ENCODE data around the gene LMBR1. TPM values are rescaled to one million over a fixed set of nuclear protein-coding genes. Genes with fewer than 3 reads are reported as not detected.

LMBR1 gene
- polyA plus RNA-seq, 3 donors = 14.8 to 24.4 (median 21.2) TPM

GRCh38 chr7:156725073-156725472, 167.9 kb downstream of the LMBR1 start:
- H3K79me2 ChIP-seq (ENCODE audit: insufficient read depth, low read length) = no peaks in the 10 kb centered on the region
- Mint-ChIP-seq H3K4me3 (no peak overlapping the region), H3K27ac (no peak overlapping the region), H3K9me3 (no peaks in the 10 kb centered on the region), H3K4me1 (peaks cover 7% of the 10 kb centered on the region), H3K36me3 (peaks cover 21 to 28% of the 10 kb centered on the region in 2 donors), H3K27me3 (ENCODE audit: low read depth in 3 of 3) (no peaks in the 10 kb centered on the region)
- 100% methylated on average over 4 of the region's 5 CpGs for WGBS (ENCODE audit: insufficient coverage)
- no peak overlapping the region for H3K9ac ChIP-seq (ENCODE audit: insufficient read depth, low read length, poor library complexity, severe bottlenecking)
- TF ChIP-seq CTCF (IDR thresholded peaks at IDR 0.05) = no peak
- no peak overlapping the region for H2AFZ ChIP-seq (ENCODE audit: insufficient read depth, low read depth, low read length, poor library complexity, severe bottlenecking)
- H3K27me3 ChIP-seq (ENCODE audit: control insufficient read depth in 2 of 2, insufficient read depth in 2 of 2, low read length in 2 of 2) = no peaks in the 10 kb centered on the region
- peaks cover 4 to 27% of the 10 kb centered on the region in 2 donors for H3K36me3 ChIP-seq (replicated peaks in 1 of 2; ENCODE audit: control insufficient read depth in 1 of 2, insufficient read depth in 2 of 2, low read length in 2 of 2)
- H3K9me3 ChIP-seq (replicated peaks in 1 of 2; ENCODE audit: control insufficient read depth in 1 of 2, insufficient read depth in 1 of 2, low read length in 2 of 2) = no peaks in the 10 kb centered on the region
- no peaks in the 10 kb centered on the region for H3K4me1 ChIP-seq (ENCODE audit: control insufficient read depth in 1 of 2, insufficient read depth in 2 of 2, low read length in 2 of 2)
- H3K4me3 ChIP-seq (replicated peaks in 1 of 3; ENCODE audit: low read depth in 2 of 3, low read length in 3 of 3) = no peak overlapping the region
- DNase-seq = no peak
- no peaks in the 10 kb centered on the region for H4K20me1 ChIP-seq (ENCODE audit: insufficient read depth, low read length)
- no peak overlapping the region for H3K4me2 ChIP-seq (replicated peaks; ENCODE audit: extremely low read depth, low read length, poor library complexity, severe bottlenecking)
- intact Hi-C loops (cut with micrococcal nuclease) = no loop called here
- no peak overlapping the region for H3K27ac ChIP-seq (ENCODE audit: low read depth in 1 of 2, low read length in 2 of 2)

DNA sequence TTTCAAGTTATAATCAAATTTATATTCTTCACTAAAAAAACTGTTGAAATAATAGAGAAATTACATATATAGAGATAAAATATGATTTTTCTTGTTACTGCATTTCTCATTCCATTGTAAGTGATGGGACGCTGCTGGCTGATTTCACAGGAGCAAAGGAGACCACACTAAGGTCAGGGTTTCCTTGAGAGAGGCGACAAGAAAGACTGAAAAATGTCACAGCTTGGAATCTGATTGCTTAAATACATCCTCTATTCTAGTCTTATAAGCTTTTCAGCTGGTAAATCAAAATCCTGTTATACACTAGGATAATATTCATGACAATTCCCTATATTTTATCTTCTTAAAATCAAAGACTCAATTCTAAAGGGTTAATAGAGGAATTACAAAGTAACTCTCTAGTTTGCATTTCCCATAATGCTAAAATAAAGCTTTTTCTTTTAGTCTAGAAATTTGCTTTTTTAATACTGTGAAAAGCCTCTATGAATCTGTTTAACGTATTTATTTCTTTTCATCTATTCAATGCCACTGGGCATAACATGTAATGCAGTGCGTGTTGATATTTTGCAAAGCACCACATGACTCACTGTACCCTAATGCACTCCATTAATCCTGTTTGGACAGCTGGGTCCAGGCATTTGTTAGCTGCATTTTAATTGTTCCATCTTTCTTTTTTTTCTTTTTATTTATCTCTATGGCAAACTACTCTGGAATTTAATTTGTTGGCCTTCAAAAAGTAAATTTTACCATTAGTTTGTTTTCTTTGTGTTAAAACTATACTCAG, 170.7 kb downstream of the LMBR1 start:
- no peak overlapping the region for H3K9ac ChIP-seq (ENCODE audit: insufficient read depth, low read length, poor library complexity, severe bottlenecking)
- H3K9me3 Mint-ChIP-seq = peaks cover 0 to 1% (median 0%) of the 10 kb centered on the region in 7 donors

More for the DNA sequence above, 170.7 kb downstream of the LMBR1 start:
- no peak overlapping the region for H3K27ac ChIP-seq (ENCODE audit: low read depth in 1 of 2, low read length in 2 of 2)
- Mint-ChIP-seq H3K27me3 (ENCODE audit: low read depth in 3 of 3) (no peaks in the 10 kb centered on the region), H3K4me1 (peaks cover 7% of the 10 kb centered on the region), H3K36me3 (peaks cover 30% of the 10 kb centered on the region in 2 donors), H3K4me3 (no peak overlapping the region), H3K27ac (no peak overlapping the region)
- WGBS (ENCODE audit: insufficient coverage) = 100% methylated on average over 2 of the region's 4 CpGs
- H3K4me1 ChIP-seq (ENCODE audit: control insufficient read depth in 1 of 2, insufficient read depth in 2 of 2, low read length in 2 of 2) = no peaks in the 10 kb centered on the region
- intact Hi-C loops (cut with micrococcal nuclease) = no loop called here
- H3K27me3 ChIP-seq (ENCODE audit: control insufficient read depth in 2 of 2, insufficient read depth in 2 of 2, low read length in 2 of 2) = no peaks in the 10 kb centered on the region
- no peaks in the 10 kb centered on the region for H4K20me1 ChIP-seq (ENCODE audit: insufficient read depth, low read length)
- no peaks in the 10 kb centered on the region for H3K9me3 ChIP-seq (replicated peaks in 1 of 2; ENCODE audit: control insufficient read depth in 1 of 2, insufficient read depth in 1 of 2, low read length in 2 of 2)
- no peak for TF ChIP-seq CTCF (IDR thresholded peaks at IDR 0.05)
- H3K4me2 ChIP-seq (replicated peaks; ENCODE audit: extremely low read depth, low read length, poor library complexity, severe bottlenecking) = no peak overlapping the region
- H3K4me3 ChIP-seq (replicated peaks in 1 of 3; ENCODE audit: low read depth in 2 of 3, low read length in 3 of 3) = no peak overlapping the region
- no peaks in the 10 kb centered on the region for H3K79me2 ChIP-seq (ENCODE audit: insufficient read depth, low read length)
- H3K36me3 ChIP-seq (replicated peaks in 1 of 2; ENCODE audit: control insufficient read depth in 1 of 2, insufficient read depth in 2 of 2, low read length in 2 of 2) = peaks cover 8 to 34% of the 10 kb centered on the region in 2 donors
- no peak for DNase-seq
- H2AFZ ChIP-seq (ENCODE audit: insufficient read depth, low read depth, low read length, poor library complexity, severe bottlenecking) = no peak overlapping the region

Data from CD14-positive monocyte (primary cell).